Spleen (tissue), 11 donors: Measurements from ENCODE around the gene KCNB1. TPM values are rescaled to one million over a fixed set of nuclear protein-coding genes. Genes with fewer than 3 reads are reported as not detected.

Experiments used
- DNase-seq: peaks from one replicate; pipeline ENCODE4 v3.0.0-alpha.2; 2020
- H3K27ac ChIP-seq, 8 donors: fragments of 200-600 bp; sonication (generic) in 7 of 8; 1 replicate in 4 of 8; 2 replicates in 4 of 8; pipeline versions ENCODE4 v1.5.0 to v1.8.0; 2016 to 2021; ENCODE audit warnings: inconsistent platforms in 4 of 8, mild to moderate bottlenecking in 4 of 8, moderate library complexity in 1 of 8
- H3K27me3 ChIP-seq, 7 donors: fragments of 200-600 bp; sonication (generic) in 6 of 7; replicated peaks in 1 of 7; 1 replicate in 4 of 7; 2 replicates in 3 of 7; pipeline versions ENCODE4 v1.5.0 to v1.8.0; 2016 to 2021; ENCODE audit warnings: inconsistent platforms in 3 of 7, mild to moderate bottlenecking in 1 of 7
- H3K36me3 ChIP-seq, 6 donors: fragments of 200-600 bp; sonication (generic) in 5 of 6; 1 replicate in 4 of 6; 2 replicates in 2 of 6; pipeline versions ENCODE4 v1.5.0 to v1.8.0; 2016 to 2021; ENCODE audit warnings: inconsistent platforms in 2 of 6
- H3K4me1 ChIP-seq, 6 donors: fragments of 200-600 bp; sonication (generic) in 5 of 6; 1 replicate in 3 of 6; 2 replicates in 3 of 6; pipeline versions ENCODE4 v1.5.0 to v1.8.0; 2016 to 2021; ENCODE audit warnings: inconsistent platforms in 3 of 6
- H3K4me3 ChIP-seq, 8 donors: fragments of 200-600 bp; sonication (generic) in 7 of 8; 1 replicate in 4 of 8; 2 replicates in 4 of 8; pipeline versions ENCODE4 v1.5.0 to v1.8.0; 2016 to 2021; ENCODE audit warnings: inconsistent platforms in 4 of 8, mild to moderate bottlenecking in 4 of 8, moderate library complexity in 2 of 8
- H3K9me3 ChIP-seq, 8 donors: fragments of 200-600 bp; sonication (generic) in 7 of 8; 1 replicate in 4 of 8; 2 replicates in 4 of 8; pipeline versions ENCODE4 v1.5.0 to v1.8.0; 2016 to 2021; ENCODE audit warnings: inconsistent platforms in 4 of 8
- POLR2A ChIP-seq, 3 donors: fragments of 450-650 bp; IDR thresholded peaks; one replicate each; pipeline ENCODE4 v1.5.1; 2017; ENCODE audit warnings: antibody characterized with exemption in 3 of 3, mild to moderate bottlenecking in 1 of 3
- POLR2AphosphoS5 ChIP-seq, 3 donors: sonication (generic); formaldehyde crosslinking; IDR thresholded peaks; one replicate each; pipeline ENCODE4 v1.5.1; 2017; ENCODE audit warnings: antibody characterized with exemption in 3 of 3
- WGBS, 5 donors: extraction: QIAGEN DNeasy Blood & Tissue Kit in 3 of 5; methylation state at CpG; one replicate each; pipeline versions ENCODE4 v1.1.5 to v1.1.7; 2013 to 2018; 5-methylcytosine and 5-hydroxymethylcytosine counted together
- intact Hi-C: fragments of 100-400 bp; cut with DNase I; formaldehyde crosslinking; loops from one replicate; pipeline ENCODE4 v1.15.0; 2023; ENCODE audit warnings: low total_unique reads
- polyA plus RNA-seq, 3 donors: library from polyadenylated mRNA; stranded (reverse); fragments of 200-250 nt; gene quantifications; one replicate each; pipeline ENCODE4 v1.2.1, GENCODE V29; 2013
- total RNA-seq, 7 donors: library from RNA; depleted of rRNA in 3 of 7; stranded (reverse); fragments of >200 nt in 3 of 7; fragmentation: NEBNext Ultra II Directional in 4 of 7; extraction: Animal tissue kit (Norgen Biotek cat#: 25700) in 4 of 7; gene quantifications; one replicate each; pipeline versions ENCODE4 v1.1.0 to v1.2.1, GENCODE V29; 2016 to 2021
- TF ChIP-seq, protein P1 (sequence below), 11 experiments: fragments of 200-600 bp in 7 of 11; fragments of 450-650 bp in 4 of 11; sonication (generic) in 4 of 11; IDR thresholded peaks in 8 of 11; conservative IDR thresholded peaks in 3 of 11; 1 replicate in 7 of 11; 2 replicates in 4 of 11; pipeline versions ENCODE4 v1.4.0 to v1.8.0; 2016 to 2021; ENCODE audit warnings: antibody characterized with exemption in 11 of 11, inconsistent platforms in 4 of 11, mild to moderate bottlenecking in 1 of 11
- donor health status: healthy with polysubstance abuse.
- donor health status: DM: no; HTN: no; CAD: no; lungs with moderate emphysema.
- donor health status: DM: no; HTN: no; CAD: no.
- donor health status: Bipolar disorder and iron deficiency.
- donor health status: healthy.
- donor health status: DM: no; HTN: no; CAD: no.
- donor health status: DM: yes; HTN: yes; CAD: no.

The KCNB1 gene
- total and polyA plus RNA-seq, 10 donors = 0.02 to 3.2 (median 0.51) TPM

- no peak for DNase-seq
- Histone ChIP-seq H3K36me3 (no peaks in the 10 kb centered on the region), H3K9me3 (no peaks in the 10 kb centered on the region), H3K27ac (no peak overlapping the region), H3K4me3 (no peak overlapping the region), H3K27me3 (peaks cover 0 to 14% (median 0%) of the 10 kb centered on the region in 7 donors), H3K4me1 (peaks cover 0 to 4% (median 0%) of the 10 kb centered on the region in 6 donors)
- intact Hi-C loops = no loop called here
- TF ChIP-seq POLR2A (IDR thresholded peaks at IDR 0.05) (no peak), POLR2AphosphoS5 (IDR thresholded peaks at IDR 0.05) (no peak)
- TF ChIP-seq, protein P1, sequence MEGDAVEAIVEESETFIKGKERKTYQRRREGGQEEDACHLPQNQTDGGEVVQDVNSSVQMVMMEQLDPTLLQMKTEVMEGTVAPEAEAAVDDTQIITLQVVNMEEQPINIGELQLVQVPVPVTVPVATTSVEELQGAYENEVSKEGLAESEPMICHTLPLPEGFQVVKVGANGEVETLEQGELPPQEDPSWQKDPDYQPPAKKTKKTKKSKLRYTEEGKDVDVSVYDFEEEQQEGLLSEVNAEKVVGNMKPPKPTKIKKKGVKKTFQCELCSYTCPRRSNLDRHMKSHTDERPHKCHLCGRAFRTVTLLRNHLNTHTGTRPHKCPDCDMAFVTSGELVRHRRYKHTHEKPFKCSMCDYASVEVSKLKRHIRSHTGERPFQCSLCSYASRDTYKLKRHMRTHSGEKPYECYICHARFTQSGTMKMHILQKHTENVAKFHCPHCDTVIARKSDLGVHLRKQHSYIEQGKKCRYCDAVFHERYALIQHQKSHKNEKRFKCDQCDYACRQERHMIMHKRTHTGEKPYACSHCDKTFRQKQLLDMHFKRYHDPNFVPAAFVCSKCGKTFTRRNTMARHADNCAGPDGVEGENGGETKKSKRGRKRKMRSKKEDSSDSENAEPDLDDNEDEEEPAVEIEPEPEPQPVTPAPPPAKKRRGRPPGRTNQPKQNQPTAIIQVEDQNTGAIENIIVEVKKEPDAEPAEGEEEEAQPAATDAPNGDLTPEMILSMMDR (IDR thresholded peaks at IDR 0.05 in 8 of 11, conservative IDR thresholded peaks at IDR 0.05 in 3 of 11) = no peak
- WGBS, 5 donors = 74 to 87% (median 86%) methylated on average over 6 of the region's 6 CpGs
These were observed 84.9 kb downstream of the KCNB1 start for GRCh38 chr20:49397525-49397924.

- Histone ChIP-seq H3K4me3 (no peak overlapping the region), H3K9me3 (no peaks in the 10 kb centered on the region), H3K27me3 (peaks cover 0 to 14% (median 0%) of the 10 kb centered on the region in 7 donors), H3K27ac (no peak overlapping the region), H3K4me1 (peaks cover 0 to 12% (median 0%) of the 10 kb centered on the region in 6 donors), H3K36me3 (no peaks in the 10 kb centered on the region)
- no peak for TF ChIP-seq POLR2A (IDR thresholded peaks at IDR 0.05)
- TF ChIP-seq, protein P1 (IDR thresholded peaks at IDR 0.05 in 8 of 11, conservative IDR thresholded peaks at IDR 0.05 in 3 of 11) = no peak
- TF ChIP-seq POLR2AphosphoS5 (IDR thresholded peaks at IDR 0.05) = no peak
- no peak for DNase-seq
- intact Hi-C loops = no loop called here
- 87 to 93% (median 91%) methylated on average over 7 of the region's 7 CpGs for WGBS, 5 donors
These were observed 86.2 kb downstream of the KCNB1 start for GRCh38 chr20:49396230-49396629.

DNA sequence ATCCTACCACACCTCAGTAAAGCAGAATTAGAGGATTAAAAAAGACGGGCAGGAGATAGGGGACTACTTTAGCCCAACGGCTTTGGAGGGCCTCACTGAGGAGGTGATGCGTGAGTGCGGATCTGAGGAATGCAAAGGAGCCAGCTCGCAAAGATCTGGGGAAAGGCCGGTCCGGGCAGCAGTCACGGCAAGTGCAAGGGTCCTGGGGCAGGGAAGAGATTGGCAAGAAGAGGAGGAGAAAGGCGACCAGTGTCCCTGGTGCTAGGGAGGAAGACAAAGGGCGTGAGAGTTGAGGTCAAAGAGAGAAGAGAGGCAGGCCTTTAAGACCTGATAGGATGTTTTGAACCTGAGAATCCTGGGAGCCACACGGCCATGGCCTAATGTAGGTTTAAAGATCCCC is 86.8 kb downstream of the KCNB1 start:
- Histone ChIP-seq H3K4me3 (no peak overlapping the region), H3K4me1 (peaks cover 0 to 9% (median 0%) of the 10 kb centered on the region in 6 donors), H3K27ac (no peak overlapping the region), H3K27me3 (peaks cover 0 to 14% (median 0%) of the 10 kb centered on the region in 7 donors), H3K36me3 (no peaks in the 10 kb centered on the region), H3K9me3 (no peaks in the 10 kb centered on the region)
- no peak for DNase-seq
- WGBS, 5 donors = 78 to 93% (median 90%) methylated on average over 11 of the region's 11 CpGs
- TF ChIP-seq, protein P1 (IDR thresholded peaks at IDR 0.05 in 8 of 11, conservative IDR thresholded peaks at IDR 0.05 in 3 of 11) = no peak
- TF ChIP-seq POLR2A (IDR thresholded peaks at IDR 0.05) = no peak
- no peak for TF ChIP-seq POLR2AphosphoS5 (IDR thresholded peaks at IDR 0.05)
- intact Hi-C loops = no loop called here

- intact Hi-C loops = no loop called here
- no peak for DNase-seq
- TF ChIP-seq, protein P1 (IDR thresholded peaks at IDR 0.05 in 8 of 11, conservative IDR thresholded peaks at IDR 0.05 in 3 of 11) = no peak
- TF ChIP-seq POLR2AphosphoS5 (IDR thresholded peaks at IDR 0.05) (no peak), POLR2A (IDR thresholded peaks at IDR 0.05) (no peak)
- Histone ChIP-seq H3K27me3 (peaks cover 0 to 14% (median 0%) of the 10 kb centered on the region in 7 donors), H3K4me1 (peaks cover 0 to 8% (median 0%) of the 10 kb centered on the region in 6 donors), H3K27ac (no peak overlapping the region), H3K36me3 (no peaks in the 10 kb centered on the region), H3K9me3 (no peaks in the 10 kb centered on the region), H3K4me3 (no peak overlapping the region)
- WGBS, 5 donors = 80 to 89% (median 88%) methylated on average over 14 of the region's 14 CpGs
These were observed 87.3 kb downstream of the KCNB1 start for GRCh38 chr20:49395183-49395582.
